ENCODE data around the gene PFN4.
A peak's percentile ranks its signal among the peaks of the same experiment; 100 is the strongest.

Gene PFN4

DNA sequence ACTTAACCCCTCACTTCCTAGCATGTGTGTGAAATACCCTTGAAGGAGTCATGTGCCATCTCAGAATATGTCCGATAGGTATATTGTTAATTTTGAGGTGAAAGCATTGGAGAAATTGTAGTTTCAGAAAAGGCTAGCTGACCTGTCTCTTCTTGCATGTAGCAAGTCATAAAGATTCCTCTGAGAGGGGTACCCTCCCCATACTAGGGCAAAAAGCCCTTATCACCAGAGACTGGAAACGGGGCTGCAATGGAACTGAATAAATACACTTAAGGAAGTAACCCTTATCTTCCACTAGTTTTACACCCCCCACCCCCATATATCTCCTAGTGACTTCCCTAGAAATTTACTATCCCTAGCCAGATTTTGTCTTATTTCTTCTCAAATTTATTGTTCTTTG is 45.3 kb downstream of the PFN4 start:
- no peak for DNase-seq (ENCODE audit: low spot score)

DNA sequence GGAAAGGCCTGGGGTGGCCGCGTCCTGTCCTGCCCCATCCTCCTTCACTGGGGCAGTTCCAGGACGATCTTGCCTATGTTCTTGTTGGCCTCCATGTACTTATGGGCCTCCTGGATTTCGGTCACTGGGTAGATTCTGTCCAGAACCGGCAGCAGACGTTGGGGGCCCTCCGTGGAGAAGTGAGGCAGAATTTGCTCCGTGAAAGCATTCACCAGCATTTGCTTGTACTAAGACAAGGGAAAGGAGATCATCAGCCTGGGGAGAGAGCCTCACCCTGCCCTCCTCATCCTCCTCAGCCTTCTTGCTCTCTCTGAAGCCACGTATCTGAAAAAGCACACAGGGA is 45.6 kb downstream of the PFN4 start:
- peak; percentile 20 for DNase-seq (ENCODE audit: low spot score)

GRCh38 chr2:24076849-24077534 is 46.1 kb downstream of the PFN4 start:
- DNase-seq (ENCODE audit: low spot score) = peak; percentile 19

GRCh38 chr2:24075915-24076848 is 47.0 kb downstream of the PFN4 start, which contains the start of gene SF3B6:
Gene SF3B6 (minus strand): TSS chr2:24076326. CDS start chr2:24076229, 97 bp downstream.
- peak; percentile 98 for DNase-seq (ENCODE audit: low spot score)

DNA sequence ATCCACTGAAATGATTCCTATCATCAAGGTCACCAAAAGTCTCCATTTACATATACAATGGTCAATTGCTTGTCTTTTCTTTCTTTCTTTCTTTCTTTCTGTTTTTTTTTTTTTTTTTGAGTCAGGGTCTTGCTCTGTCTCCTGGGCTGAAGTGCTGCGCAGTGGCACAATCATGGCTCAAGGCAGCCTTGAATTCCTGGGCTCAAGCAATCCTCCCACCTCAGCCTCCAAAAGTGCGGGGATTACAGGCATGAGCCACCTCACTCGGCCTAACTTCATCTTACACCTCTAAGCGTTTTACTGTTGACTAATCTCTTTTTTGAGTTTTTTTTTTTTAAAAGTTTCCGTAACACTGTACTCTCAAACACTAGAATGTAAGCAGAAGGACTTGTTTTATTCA is 47.9 kb downstream of the PFN4 start:
- DNase-seq (ENCODE audit: low spot score) = no peak

GRCh38 chr2:24073816-24074215 is 49.3 kb downstream of the PFN4 start:
- no peak for DNase-seq (ENCODE audit: low spot score)

GRCh38 chr2:24072259-24072658 is 50.9 kb downstream of the PFN4 start:
- DNase-seq (ENCODE audit: low spot score) = no peak

DNA sequence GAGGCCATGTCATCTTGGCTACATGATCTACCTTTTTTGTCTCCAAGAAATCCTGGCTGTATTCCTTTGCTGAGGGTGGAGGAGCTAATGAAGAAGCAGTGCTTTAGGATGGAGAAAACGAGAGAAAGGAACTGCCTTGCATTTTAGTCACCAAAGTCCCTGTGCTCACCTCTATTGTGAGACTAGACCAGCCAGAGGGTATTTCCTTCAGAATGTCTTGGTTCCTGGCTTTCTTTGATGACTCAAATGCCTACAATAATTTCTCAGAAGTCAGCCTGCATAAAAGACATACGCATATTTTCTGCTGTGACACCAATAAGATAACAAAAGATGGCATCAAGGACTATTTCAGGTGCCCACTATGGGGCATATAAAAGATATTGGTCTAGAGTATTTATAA is 57.8 kb downstream of the PFN4 start:
- no peak for DNase-seq (ENCODE audit: low spot score)
